Natural killer cell (primary cell): ENCODE data around the gene IFT20. TPM values are rescaled to one million over a fixed set of nuclear protein-coding genes. Genes with fewer than 3 reads are reported as not detected.

Experiments
- ATAC-seq, 3 donors: fragments of 150-1000 bp in 2 of 3; fragments of 200-7000 bp in 1 of 3; cut with Tn5 transposase; 1 replicate in 1 of 3; 2 replicates in 2 of 3; pipeline ENCODE4 v1.10.0; 2021; ENCODE audit warnings: mild to moderate bottlenecking in 2 of 3, moderate library complexity in 2 of 3
- DNase-seq, 2 donors: peaks; one replicate each; pipeline versions ENCODE4 v3.0.0 to v3.0.0-alpha.2; 2013 to 2021; ENCODE audit warnings: mixed read lengths in 1 of 2
- H3K27ac ChIP-seq: one replicate; pipeline ENCODE4 v1.5.1; 2013; ENCODE audit warnings: mild to moderate bottlenecking, low read length
- H3K27me3 ChIP-seq: one replicate; pipeline ENCODE4 v1.6.1; 2013; ENCODE audit warnings: low read length; ENCODE audit not compliant: control insufficient read depth, insufficient read depth
- H3K36me3 ChIP-seq: one replicate; pipeline ENCODE4 v1.6.1; 2013; ENCODE audit warnings: low read length; ENCODE audit not compliant: control insufficient read depth, insufficient read depth
- H3K4me1 ChIP-seq: one replicate; pipeline ENCODE4 v1.6.1; 2013; ENCODE audit warnings: low read length; ENCODE audit not compliant: control insufficient read depth, insufficient read depth
- H3K4me3 ChIP-seq: one replicate; pipeline ENCODE4 v1.5.1; 2013; ENCODE audit warnings: low read length
- H3K9me3 ChIP-seq: one replicate; pipeline ENCODE4 v1.6.1; 2013; ENCODE audit warnings: low read length; ENCODE audit not compliant: control insufficient read depth, insufficient read depth
- H3K27ac Mint-ChIP-seq, 2 donors: one replicate each; pipeline ENCODE4 v1.8.0; 2022; ENCODE audit warnings: mild to moderate bottlenecking in 2 of 2, mixed read lengths in 2 of 2, moderate library complexity in 1 of 2
- H3K27me3 Mint-ChIP-seq, 2 donors: one replicate each; pipeline ENCODE4 v1.8.0; 2022; ENCODE audit warnings: low read depth in 2 of 2, mixed read lengths in 2 of 2
- H3K36me3 Mint-ChIP-seq: one replicate; pipeline ENCODE4 v1.8.0; 2022; ENCODE audit warnings: mixed read lengths
- H3K4me1 Mint-ChIP-seq, 2 donors: one replicate each; pipeline ENCODE4 v1.8.0; 2022; ENCODE audit warnings: mixed read lengths in 2 of 2
- H3K4me3 Mint-ChIP-seq: one replicate; pipeline ENCODE4 v1.8.0; 2022; ENCODE audit warnings: mild to moderate bottlenecking, moderate library complexity, mixed read lengths
- H3K9me3 Mint-ChIP-seq, 2 donors: one replicate each; pipeline ENCODE4 v1.8.0; 2022; ENCODE audit warnings: mixed read lengths in 2 of 2
- CTCF ChIP-seq: fragments of 200-600 bp; IDR thresholded peaks from one replicate; pipeline ENCODE4 v1.8.0; 2022; ENCODE audit warnings: antibody characterized with exemption
- WGBS: methylation state at CpG from one replicate; pipeline ENCODE4 v1.1.7; 2013; ENCODE audit warnings: missing lambda C conversion rate; ENCODE audit not compliant: insufficient coverage; 5-methylcytosine and 5-hydroxymethylcytosine counted together
- intact Hi-C: fragments of 100-400 bp; cut with micrococcal nuclease; formaldehyde crosslinking; loops from one replicate; pipeline ENCODE4 v1.14.2; 2022
- total RNA-seq, 4 donors: library from RNA; stranded (reverse); fragments of 120-200 nt in 1 of 4; gene quantifications; one replicate each; pipeline versions ENCODE4 v1.2.3 to v1.2.4, GENCODE V29; 2013 to 2022

IFT20 gene
- total RNA-seq, 3 donors from 2014 or later (not counting 1 experiment from before 2014, with no cell fraction given) = 50.0 to 109 (median 68.6) TPM

DNA sequence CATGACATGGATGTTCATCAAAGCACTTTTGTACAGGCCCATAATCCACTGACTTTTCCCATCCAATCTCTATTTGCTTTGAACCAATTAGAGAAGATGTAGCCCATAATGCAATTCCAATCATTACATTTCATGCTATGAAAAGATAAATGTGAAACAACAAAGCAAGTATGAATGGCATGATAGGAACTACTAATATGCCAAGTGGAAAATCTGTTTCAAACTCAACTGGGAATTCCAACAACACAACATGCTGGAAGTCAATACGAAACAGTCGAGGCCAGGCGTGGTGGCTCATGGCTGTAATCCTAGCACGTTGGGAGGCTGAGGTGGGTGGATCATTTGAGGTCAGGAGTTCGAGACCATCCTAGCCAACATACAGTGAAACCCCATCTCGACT is 55.9 kb downstream of the IFT20 start:
- H3K4me3 Mint-ChIP-seq = no peak overlapping the region
- H3K36me3 Mint-ChIP-seq = no peaks in the 10 kb centered on the region
- Histone ChIP-seq H3K27ac (no peak overlapping the region), H3K9me3 (no peaks in the 10 kb centered on the region), H3K4me3 (no peak overlapping the region), H3K36me3 (no peaks in the 10 kb centered on the region), H3K4me1 (peaks cover 19% of the 10 kb centered on the region), H3K27me3 (peaks cover 10% of the 10 kb centered on the region)
- H3K27me3 Mint-ChIP-seq = peaks cover 20 to 41% of the 10 kb centered on the region in 2 donors
- WGBS = 89% methylated on average over 5 of the region's 6 CpGs
- intact Hi-C loops = no loop called here
- ATAC-seq = no peak
- H3K9me3 Mint-ChIP-seq = no peaks in the 10 kb centered on the region
- peaks cover 8 to 15% of the 10 kb centered on the region in 2 donors for H3K4me1 Mint-ChIP-seq
- no peak overlapping the region for H3K27ac Mint-ChIP-seq
- DNase-seq = no peak
- no peak for TF ChIP-seq CTCF

Other genes starting within 250 kb of the IFT20 start
- gene TMEM97, start 16.3 kb downstream of the IFT20 start, total RNA-seq = 1 to 10 TPM; 4.6 to 8.8 (median 7.5) TPM
- 10 to 100 TPM; 10.5 to 15.7 (median 14.6) TPM for gene TNFAIP1, start 289 bp upstream of the IFT20 start, total RNA-seq
- 10 to 100 TPM; 30.8 to 37.0 (median 33.7) TPM for gene POLDIP2, start 22.1 kb upstream of the IFT20 start, total RNA-seq
- not detected for gene SEBOX, start 29.7 kb upstream of the IFT20 start, total RNA-seq
- gene VTN, start 34.8 kb upstream of the IFT20 start, total RNA-seq = not detected
- 10 to 100 TPM; 25.7 to 33.0 (median 26.2) TPM for gene SARM1, start 36.2 kb upstream of the IFT20 start, total RNA-seq
- under 1 TPM; 0.54 to 0.84 (median 0.55) TPM for gene SLC46A1, start 70.7 kb upstream of the IFT20 start, total RNA-seq
- gene SLC13A2, start 138.2 kb upstream of the IFT20 start, total RNA-seq = not detected
- gene FOXN1, start 170.9 kb upstream of the IFT20 start, total RNA-seq = not detected
- gene UNC119, start 217.2 kb upstream of the IFT20 start, total RNA-seq = 100 to 1,000 TPM in 1 of 3 donors, 10 to 100 TPM in 2; 79.1 to 106 (median 79.3) TPM
- gene PIGS, start 236.1 kb upstream of the IFT20 start, total RNA-seq = 10 to 100 TPM; 88.3 to 95.3 (median 92.3) TPM
- 10 to 100 TPM; 18.2 to 25.4 (median 23.0) TPM for gene ALDOC, start 241.4 kb upstream of the IFT20 start, total RNA-seq